Measurements from ENCODE around the gene OASL.
"Not testable (repeated sequence)": the region's sequence is repeated elsewhere in the genome, so short reads cannot be mapped to it uniquely, and the experiment has no call there.

Gene OASL, protein sequence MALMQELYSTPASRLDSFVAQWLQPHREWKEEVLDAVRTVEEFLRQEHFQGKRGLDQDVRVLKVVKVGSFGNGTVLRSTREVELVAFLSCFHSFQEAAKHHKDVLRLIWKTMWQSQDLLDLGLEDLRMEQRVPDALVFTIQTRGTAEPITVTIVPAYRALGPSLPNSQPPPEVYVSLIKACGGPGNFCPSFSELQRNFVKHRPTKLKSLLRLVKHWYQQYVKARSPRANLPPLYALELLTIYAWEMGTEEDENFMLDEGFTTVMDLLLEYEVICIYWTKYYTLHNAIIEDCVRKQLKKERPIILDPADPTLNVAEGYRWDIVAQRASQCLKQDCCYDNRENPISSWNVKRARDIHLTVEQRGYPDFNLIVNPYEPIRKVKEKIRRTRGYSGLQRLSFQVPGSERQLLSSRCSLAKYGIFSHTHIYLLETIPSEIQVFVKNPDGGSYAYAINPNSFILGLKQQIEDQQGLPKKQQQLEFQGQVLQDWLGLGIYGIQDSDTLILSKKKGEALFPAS

DNA sequence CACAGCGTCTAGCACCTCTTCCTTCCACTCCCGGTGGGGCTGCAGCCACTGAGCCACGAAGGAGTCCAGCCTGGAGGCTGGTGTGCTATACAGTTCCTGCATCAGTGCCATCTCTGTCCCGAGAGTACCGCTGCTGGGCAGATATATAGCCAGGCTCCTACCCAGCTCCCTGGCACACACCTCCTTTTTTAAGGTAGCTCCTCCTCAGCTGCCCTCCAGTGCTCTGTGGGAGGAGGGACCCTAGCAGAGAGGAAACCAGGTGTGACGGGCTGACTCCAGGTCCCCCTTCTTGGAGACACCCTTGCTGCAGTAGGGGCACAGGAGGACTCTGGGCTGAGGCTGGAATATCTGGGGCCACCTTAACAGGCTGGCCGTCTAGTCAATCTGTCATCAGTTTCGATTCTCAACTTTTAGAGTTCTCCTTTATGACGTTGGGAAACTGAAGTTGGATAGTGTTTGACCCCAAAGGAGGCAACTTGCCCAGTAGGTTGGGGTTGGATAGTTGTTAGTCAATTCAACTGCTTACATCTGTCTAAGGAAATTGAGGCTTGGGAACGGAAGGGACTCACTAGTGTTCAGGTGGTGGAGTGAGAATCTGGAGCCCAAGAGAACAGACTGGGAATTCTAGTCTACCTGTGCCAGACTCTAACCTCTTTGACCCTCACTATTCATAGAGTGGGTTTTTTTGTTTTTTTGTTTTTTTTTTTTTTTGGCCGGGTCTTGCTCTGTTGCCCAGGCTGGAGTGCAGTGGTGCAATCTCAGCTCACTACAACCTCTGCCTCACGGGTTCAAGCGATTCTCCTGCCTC, at the start of gene OASL:
Gene OASL (minus strand): TSS at position 386 of the 808 bp plus-strand sequence. CDS start 275 bp downstream, at position 111.
- DNase-seq (ENCODE audit: low read depth, low spot score), result peak; percentile 8

DNA sequence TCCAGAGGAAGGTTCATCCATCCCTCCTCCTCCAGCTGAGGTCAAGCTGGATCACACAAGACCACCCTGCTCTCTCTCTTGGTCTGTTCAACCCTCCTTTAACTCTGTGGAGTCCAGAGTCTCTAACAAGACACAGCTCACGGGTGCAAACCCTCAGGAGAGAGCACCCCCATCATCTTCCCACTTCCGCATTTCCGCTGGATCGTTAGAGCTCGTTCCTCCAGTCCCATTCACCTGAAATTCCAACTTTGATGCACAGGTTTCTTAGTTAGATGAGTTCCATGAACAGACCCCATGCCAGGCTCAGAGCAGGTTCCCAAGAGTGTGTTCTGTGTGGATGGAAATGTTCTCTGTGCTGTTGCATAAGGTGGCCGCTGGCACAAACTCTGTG, 49.1 kb upstream of the OASL start:
- no peak for DNase-seq (ENCODE audit: low read depth, low spot score)

DNA sequence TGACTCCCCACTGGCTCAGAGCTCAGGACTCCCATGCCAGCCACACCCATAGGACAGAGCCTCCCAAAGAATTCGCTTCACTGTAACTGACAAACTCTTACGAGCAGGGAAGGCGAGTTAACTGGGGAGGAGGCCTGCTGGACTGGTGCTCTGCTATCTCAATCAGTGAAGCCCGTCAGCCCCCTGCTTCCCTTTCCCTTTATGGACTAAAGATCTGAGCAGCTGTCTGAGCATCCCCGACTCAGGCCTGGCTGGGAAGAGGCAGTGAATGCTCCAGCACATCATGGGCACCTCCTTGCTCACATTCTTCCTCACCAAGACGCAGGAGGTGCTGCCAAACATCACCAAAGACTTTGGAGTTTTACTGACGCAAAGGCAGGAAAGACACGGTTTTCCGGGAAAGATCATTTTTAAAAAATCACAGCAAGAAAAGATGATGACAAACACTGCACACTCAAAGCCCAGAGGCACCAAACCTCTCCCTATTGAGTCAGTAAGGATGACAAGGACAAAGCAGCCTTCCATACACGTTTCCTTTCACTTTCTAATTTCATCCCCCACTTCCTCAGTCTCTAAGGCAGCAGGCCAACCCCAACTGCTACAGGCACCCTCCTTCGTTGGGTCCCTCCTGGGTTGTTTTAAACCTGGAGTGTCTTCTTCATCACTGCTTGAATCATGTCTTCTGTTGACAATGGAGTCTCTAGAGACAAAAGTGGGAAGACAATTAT, 48.6 kb upstream of the OASL start:
- no peak for DNase-seq (ENCODE audit: low read depth, low spot score)

DNA sequence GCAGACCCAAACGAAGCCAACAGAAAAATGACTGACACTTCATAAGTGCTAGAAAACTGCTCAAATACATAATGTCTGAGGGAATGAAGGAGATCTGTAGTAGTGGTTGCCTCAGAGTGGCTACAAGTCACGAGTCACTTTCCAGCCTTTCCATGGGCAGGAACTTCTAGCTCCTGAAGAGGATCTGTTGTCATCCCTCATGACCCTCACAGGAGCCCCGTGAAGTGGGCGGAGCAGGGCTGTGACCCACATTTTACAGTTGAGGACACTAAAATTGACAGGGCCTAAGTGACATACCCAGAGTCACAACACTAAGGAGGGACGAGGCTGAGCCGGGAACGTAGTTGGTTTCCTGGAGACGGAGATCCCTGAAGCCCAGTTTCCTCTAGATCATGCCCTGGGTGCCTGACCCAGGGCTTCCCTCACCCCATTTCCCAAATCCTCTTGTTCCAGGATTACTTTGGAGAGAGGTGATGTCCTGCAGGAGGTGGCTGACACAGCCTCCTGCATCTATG, 47.8 kb upstream of the OASL start:
- DNase-seq (ENCODE audit: low read depth, low spot score), result no peak

DNA sequence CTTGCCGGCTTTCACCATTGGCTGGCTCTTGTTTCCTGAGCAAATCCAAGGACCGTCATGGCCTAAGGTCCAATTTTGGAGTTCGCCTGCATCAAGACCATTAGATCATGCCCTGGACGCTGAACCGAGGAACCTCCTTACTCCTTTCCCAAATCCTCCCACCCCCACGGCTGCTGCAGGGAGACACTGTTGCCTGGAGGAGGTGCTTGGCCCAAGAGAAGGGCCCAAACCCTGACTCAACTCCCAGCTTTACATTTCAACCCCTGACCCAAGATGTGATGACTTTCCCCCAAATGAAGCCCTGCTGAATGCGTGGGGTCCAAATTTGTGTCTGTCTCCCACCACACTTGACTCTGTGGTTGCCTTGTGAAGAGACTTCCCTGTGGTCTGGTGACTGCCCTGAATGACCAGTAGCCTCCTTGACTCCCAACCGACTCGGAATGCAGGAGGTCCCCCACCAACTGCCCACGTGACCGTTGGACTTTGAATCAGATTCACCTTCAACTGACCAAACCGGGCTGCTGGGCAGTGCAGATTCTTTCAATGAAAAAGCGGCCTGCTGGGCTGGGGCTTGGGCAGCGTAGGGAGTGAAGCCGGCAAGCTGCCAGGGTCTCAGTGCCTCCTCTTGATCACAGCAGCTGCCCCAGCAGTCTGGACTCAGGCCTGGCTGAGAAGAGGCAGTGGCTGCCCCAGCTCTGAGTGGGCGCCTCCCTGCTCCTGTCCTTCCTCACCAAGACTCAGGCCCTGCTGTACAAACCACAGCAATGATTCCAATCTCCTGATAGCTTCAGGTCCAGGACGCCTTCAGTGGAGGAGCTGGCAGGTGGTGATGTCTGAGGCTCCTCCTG, 46.7 kb upstream of the OASL start:
- no peak for DNase-seq (ENCODE audit: low read depth, low spot score)

DNA sequence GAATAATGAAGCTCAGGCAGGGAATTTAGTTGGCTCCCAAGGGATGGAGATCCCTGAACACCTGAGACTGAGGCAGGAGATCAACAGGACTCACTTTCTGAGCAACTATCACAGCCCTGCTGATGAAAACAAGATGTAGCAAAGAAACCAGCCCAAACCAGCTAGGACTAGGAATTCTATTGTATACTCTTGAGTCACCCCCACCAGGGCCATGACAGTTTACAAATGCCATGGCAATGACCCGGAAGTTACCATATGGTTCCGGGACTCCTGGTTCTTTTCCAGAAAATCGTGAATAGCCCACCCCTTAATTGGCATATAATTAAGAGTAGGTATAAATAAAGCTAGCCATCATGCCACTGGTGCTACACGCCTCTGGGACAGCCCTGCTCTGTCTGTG, 46.0 kb upstream of the OASL start:
- no peak for DNase-seq (ENCODE audit: low read depth, low spot score)

DNA sequence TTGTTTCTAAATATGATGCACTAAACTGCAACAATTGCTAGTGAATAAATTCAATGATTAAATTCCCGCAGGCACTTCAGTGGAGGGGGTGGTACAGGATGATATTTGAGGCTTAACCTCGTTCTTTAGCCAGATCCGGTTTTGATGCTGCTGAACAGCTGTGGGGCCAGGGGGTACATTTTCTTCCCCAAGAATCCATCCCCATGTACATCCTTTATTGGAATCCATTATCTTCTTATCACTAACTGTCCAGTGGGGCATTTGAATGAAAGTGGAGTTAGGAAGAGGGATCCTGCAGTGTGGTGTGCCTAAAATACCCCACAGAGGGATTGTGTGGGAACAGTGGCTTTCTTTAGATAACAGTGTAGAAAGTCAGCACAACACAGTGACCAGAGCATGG, 45.2 kb upstream of the OASL start:
- DNase-seq (ENCODE audit: low read depth, low spot score), result no peak

DNA sequence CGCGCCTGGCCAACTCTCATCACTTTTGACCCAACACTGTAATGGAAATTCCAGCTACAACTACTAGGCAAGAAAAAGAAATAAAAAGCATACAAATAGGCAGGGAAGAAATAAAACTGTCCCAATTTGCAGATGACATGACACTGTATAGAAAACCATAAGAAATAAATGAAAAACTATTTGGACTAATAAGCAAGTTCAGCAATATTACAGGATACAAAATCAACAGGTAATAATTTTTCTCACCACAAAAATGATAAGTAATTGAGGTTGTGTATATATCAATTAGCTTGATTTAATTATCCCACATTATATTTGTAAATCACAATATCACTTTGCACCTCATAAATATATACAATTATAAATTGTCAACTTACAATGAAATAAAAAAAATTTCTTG, 41.9 kb upstream of the OASL start:
- DNase-seq (ENCODE audit: low read depth, low spot score), result no peak

DNA sequence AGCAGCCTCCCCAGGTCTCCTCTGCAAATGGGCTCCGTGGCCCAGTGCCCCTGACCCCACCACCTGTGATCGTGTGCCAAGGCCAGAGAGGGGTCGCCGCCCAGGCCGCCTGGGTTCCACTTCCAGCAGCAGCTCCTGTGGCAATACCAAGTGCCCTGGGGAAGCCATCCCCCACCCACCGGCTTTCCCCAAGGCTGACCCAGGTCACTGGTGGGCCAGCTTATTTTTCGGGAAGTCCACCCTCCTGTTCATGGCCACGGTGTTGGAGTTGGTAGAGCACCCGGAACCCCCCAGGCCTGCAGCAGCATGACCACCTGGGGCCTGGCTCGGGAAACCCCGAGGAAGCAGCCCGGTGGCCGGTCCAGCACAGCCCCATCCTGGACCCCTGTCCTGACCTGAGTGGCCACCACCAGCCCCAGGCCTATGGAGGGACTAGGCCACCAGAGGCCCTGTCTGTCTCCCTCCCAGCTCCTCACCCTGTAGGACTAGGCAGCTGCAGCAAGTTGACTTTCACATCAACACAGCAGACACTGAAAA, 40.8 kb upstream of the OASL start:
- no peak for DNase-seq (ENCODE audit: low read depth, low spot score)

DNA sequence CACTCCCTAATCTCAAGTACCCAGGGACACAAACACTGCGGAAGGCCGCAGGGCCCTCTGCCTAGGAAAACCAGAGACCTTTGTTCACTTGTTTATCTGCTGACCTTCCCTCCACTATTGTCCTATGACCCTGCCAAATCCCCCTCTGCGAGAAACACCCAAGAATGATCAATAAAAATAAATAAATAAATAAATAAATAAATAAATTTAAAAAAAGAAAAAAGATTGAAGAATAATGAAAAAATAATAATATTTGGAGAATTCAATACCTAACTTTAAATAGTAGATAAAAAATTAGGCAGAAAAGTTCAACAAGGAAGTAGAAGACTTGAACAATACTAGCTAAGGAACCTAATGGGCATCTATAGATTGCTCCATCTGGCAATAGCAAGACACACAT, 38.4 kb upstream of the OASL start:
- DNase-seq (ENCODE audit: low read depth, low spot score), result not testable (repeated sequence)

DNA sequence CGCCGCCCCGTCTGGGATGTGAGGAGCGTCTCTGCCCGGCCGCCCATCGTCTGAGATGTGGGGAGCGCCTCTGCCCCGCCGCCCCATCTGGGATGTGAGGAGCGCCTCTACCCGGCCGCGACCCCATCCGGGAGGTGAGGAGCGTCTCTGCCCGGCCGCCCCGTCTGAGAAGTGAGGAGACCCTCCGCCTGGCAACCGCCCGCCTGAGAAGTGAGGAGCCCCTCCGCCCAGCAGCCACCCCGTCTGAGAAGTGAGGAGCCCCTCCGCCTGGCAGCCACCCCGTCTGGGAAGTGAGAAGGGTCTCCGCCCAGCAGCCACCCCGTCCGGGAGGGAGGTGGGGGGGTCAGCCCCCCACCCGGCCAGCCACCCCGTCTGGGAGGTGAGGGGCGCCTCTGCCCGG, 36.9 kb upstream of the OASL start:
- not testable (repeated sequence) for DNase-seq (ENCODE audit: low read depth, low spot score)

DNA sequence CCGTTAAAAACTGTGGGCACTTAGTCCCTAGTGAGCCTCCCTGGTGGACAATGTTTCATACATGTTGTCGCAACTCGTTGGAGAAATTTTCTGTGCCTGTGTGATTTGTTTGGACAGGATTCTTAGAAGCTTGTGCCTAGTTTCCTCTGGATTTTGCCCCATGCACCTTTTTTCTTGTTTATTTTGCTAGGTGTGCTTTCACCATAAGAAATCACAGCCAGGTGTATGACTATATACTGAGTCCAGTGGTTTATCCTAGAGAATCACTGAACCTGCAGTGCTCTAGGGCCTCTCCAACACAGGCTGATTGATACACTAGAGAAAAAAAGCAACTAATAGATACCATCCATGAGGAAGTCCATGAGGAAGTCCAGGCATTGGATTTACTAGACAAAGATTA, 33.1 kb upstream of the OASL start:
- no peak for DNase-seq (ENCODE audit: low read depth, low spot score)

DNA sequence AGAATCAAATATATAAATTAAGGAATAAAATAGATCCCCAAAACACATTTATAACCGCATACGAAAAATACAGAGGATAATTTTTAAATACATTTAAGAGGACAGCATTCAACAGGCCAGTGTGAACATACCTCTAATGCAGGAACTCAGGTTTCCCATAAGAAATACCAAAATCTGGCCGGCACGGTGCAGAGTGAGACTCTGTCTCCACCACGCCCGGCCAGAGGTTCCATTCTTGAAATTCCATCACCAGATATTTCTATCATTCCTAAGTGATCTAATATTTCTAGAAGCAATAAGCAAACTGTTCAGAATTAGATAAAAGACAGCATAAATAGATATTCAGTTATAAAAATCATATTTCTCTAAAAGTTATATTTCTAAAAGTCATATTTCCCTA, 30.2 kb upstream of the OASL start:
- no peak for DNase-seq (ENCODE audit: low read depth, low spot score)

DNA sequence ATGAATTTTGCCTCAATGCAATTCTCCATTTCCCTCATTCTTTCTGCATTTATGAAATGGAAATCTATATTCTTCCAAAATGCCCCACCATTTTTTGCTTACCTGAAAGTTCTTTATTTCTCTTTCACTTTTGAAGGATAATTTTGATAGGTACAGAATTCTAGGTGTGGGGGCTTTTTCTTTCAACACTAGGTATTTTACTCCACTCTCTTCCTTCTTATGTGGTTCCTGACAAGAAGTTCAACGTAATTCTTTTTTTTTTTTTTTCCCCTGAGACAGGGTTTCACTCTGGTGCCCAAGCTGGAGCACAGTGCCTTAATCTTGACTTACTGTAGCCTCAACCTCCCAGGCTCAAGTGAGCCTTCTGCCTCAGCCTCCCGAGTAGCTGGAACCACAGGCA, 26.3 kb upstream of the OASL start:
- no peak for DNase-seq (ENCODE audit: low read depth, low spot score)

DNA sequence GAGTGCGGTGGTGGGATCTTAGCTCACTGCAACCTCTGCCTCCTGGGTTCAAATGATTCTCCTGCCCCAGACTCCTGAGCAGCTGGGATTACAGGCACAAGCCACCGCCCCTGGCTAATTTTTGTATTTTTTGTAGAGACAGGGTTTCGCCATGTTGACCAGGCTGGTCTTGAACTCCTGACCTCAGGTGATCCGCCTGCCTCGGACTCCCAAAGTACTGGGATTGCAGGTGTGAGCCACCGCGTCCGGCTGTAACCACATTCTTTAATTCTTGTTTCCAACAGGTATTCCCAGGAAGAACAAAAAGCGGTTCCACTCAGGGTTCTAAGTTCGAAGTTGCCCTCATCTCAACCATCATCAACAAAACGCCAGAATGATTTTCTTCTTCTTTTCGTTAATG, 25.5 kb upstream of the OASL start:
- DNase-seq (ENCODE audit: low read depth, low spot score), result not testable (repeated sequence)

DNA sequence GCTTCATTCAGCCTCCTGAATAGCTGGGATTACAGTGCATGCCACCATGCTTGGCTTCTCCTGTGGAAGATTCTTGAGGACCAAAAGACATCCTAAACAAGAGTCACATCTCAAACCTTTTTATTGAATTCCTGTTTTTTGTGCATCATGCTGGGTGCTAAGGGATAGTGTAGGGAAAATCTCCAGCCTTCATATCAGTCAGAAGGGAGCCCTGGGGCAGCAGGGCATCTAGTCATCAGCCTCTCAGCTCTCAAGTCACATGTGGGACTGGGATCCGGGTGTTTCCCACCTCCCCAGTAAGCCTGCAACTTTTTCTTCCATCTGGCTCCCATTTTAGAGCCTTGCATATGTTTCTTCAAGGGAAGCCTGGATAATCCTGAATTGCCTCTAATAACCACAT, 25.1 kb upstream of the OASL start:
- no peak for DNase-seq (ENCODE audit: low read depth, low spot score)

DNA sequence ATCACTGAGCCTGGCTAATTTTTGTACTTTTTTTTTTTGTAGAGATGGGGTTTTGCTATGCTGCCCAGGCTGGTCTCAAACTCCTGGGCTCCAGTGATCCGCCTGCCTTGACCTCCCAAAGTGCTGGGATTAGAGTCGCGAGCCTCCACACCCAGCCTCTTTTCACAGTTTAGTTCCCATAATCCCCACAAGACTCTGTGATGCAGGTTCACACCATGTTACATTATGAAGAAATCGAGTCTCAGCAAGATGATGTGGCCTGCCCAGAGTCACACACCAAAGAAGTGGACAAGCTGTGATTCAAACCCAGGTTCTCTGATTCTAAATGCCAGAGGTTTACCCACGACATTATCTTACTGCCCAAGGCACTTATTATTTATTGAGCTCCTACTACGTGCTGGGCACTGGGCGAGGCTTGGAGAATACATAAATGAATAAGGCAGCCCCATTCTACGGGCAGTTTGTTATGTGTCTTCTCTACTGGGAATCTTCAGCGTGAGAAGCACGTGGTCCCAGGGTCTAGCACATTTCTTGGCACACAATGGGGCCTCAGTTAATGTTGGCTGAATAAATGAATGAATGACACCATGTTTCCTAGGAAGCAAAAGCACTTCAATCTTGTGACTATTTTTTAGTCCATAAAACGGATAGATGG, 23.5 kb upstream of the OASL start:
- DNase-seq (ENCODE audit: low read depth, low spot score), result no peak

DNA sequence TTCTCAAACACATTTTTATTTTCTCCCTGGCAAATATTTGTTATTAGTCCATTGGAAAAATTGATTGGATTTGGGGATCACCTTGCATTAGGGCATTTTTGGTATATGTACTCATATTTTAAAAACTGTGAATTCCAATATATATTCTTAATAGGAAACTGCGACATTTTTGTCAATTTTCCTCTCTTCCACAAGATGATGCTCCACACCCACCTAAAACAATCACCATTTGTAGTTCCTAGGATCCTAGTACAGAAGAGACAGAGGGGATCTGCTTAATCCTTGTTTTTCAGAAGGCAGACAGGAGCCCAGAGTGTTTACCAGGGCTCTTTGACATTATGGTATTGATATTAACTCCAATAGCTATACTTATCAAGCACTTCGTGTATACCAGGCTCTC, 22.8 kb upstream of the OASL start:
- peak; percentile 7 for DNase-seq (ENCODE audit: low read depth, low spot score)

DNA sequence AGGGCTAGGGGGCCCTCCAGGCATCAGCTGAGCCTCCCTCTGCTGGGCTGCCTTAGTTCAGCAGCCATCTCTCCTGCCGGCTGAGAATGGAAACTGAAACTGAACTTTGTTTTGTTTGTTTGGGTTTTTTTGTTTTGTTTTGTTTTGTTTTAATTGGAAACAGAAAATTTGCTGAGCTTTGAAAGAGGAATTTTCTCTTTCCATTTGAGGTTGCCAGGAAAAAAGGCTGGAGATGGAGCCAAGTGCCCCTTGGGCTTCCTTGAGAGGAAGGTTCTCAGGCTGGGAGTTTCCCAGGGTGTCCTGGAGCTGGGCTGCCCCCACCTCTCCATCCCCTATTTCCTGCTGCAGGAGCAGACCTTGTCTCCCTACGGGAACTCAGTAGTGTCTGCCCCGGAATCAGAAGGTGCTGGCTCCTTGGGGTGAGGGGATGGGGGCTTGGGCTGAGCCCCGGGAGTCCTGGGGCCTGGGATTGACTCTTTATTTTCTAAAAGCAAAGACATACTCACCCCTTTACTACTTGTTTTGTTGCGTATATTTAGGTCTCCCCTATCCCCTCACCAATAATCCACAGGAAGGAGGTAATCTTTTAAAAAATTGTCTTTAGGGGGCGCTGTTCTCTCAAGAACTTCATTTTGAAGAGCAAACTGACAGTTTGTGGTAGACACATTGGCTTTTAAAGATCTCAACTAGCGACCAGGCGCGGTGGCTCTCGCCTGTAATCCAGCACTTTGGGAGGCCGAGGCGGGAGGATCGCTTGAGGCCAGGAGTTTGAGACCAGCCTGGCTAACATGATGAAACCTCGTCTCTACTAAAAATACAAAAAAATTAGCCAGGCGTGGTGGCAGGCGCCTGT, 21.3 kb upstream of the OASL start:
- peak; percentile 56 for DNase-seq (ENCODE audit: low read depth, low spot score)
